ENCODE data around the gene LMO7.
"Not testable (repeated sequence)": the region's sequence is repeated elsewhere in the genome, so short reads cannot be mapped to it uniquely, and the experiment has no call there.

Gene LMO7

GRCh38 chr13:75779393-75779792 lies 143.3 kb downstream of the LMO7 start:
- WGBS, 2 experiments: 86 to 95% methylated on average over 1 to 2 of the region's 3 CpGs
- Histone ChIP-seq H3K36me3 (ENCODE audit: control insufficient read depth, insufficient read depth, low read length) (no peaks in the 10 kb centered on the region), H3K4me3 (ENCODE audit: insufficient read depth, low read depth, low read length) (no peak overlapping the region), H3K27ac (ENCODE audit: insufficient read depth, low read depth, low read length, poor library complexity, severe bottlenecking) (no peak overlapping the region), H3K27me3 (ENCODE audit: control insufficient read depth, insufficient read depth, low read length, poor library complexity, severe bottlenecking) (no peaks in the 10 kb centered on the region), H3K4me1 (ENCODE audit: control insufficient read depth, insufficient read depth, low read length) (no peaks in the 10 kb centered on the region), H3K9me3 (ENCODE audit: control insufficient read depth, low read length) (no peaks in the 10 kb centered on the region)

GRCh38 chr13:75780103-75780502 lies 144.0 kb downstream of the LMO7 start:
- WGBS, 2 experiments: 93 to 95% methylated on average over 5 of the region's 5 CpGs
- H3K9me3 ChIP-seq (ENCODE audit: control insufficient read depth, low read length); H3K4me1 ChIP-seq (ENCODE audit: control insufficient read depth, insufficient read depth, low read length); H3K36me3 ChIP-seq (ENCODE audit: control insufficient read depth, insufficient read depth, low read length); H3K27me3 ChIP-seq (ENCODE audit: control insufficient read depth, insufficient read depth, low read length, poor library complexity, severe bottlenecking); H3K27ac ChIP-seq (ENCODE audit: insufficient read depth, low read depth, low read length, poor library complexity, severe bottlenecking); H3K4me3 ChIP-seq (ENCODE audit: insufficient read depth, low read depth, low read length): not testable (repeated sequence)

GRCh38 chr13:75782985-75783384 lies 146.9 kb downstream of the LMO7 start:
- Histone ChIP-seq H3K4me3 (ENCODE audit: insufficient read depth, low read depth, low read length) (no peak overlapping the region), H3K9me3 (ENCODE audit: control insufficient read depth, low read length) (no peaks in the 10 kb centered on the region), H3K36me3 (ENCODE audit: control insufficient read depth, insufficient read depth, low read length) (no peaks in the 10 kb centered on the region), H3K27ac (ENCODE audit: insufficient read depth, low read depth, low read length, poor library complexity, severe bottlenecking) (no peak overlapping the region), H3K4me1 (ENCODE audit: control insufficient read depth, insufficient read depth, low read length) (no peaks in the 10 kb centered on the region), H3K27me3 (ENCODE audit: control insufficient read depth, insufficient read depth, low read length, poor library complexity, severe bottlenecking) (no peaks in the 10 kb centered on the region)
- 0% methylated on average over 1 of the region's 1 CpG for WGBS, 2 experiments

GRCh38 chr13:75784003-75784402 lies 147.9 kb downstream of the LMO7 start:
- Histone ChIP-seq H3K27me3 (ENCODE audit: control insufficient read depth, insufficient read depth, low read length, poor library complexity, severe bottlenecking) (no peaks in the 10 kb centered on the region), H3K27ac (ENCODE audit: insufficient read depth, low read depth, low read length, poor library complexity, severe bottlenecking) (no peak overlapping the region), H3K4me1 (ENCODE audit: control insufficient read depth, insufficient read depth, low read length) (no peaks in the 10 kb centered on the region), H3K4me3 (ENCODE audit: insufficient read depth, low read depth, low read length) (no peak overlapping the region), H3K36me3 (ENCODE audit: control insufficient read depth, insufficient read depth, low read length) (no peaks in the 10 kb centered on the region), H3K9me3 (ENCODE audit: control insufficient read depth, low read length) (no peaks in the 10 kb centered on the region)
- 90 to 100% methylated on average over 2 to 3 of the region's 3 CpGs for WGBS, 2 experiments

- no peak overlapping the region for H3K27ac ChIP-seq (ENCODE audit: insufficient read depth, low read depth, low read length, poor library complexity, severe bottlenecking)
- no peaks in the 10 kb centered on the region for H3K27me3 ChIP-seq (ENCODE audit: control insufficient read depth, insufficient read depth, low read length, poor library complexity, severe bottlenecking)
- no peaks in the 10 kb centered on the region for H3K4me1 ChIP-seq (ENCODE audit: control insufficient read depth, insufficient read depth, low read length)
Observed at GRCh38 chr13:75785130-75785529, 149.0 kb downstream of the LMO7 start.

GRCh38 chr13:75787249-75787928 lies 151.3 kb downstream of the LMO7 start:
- no peak overlapping the region for H3K4me3 ChIP-seq (ENCODE audit: insufficient read depth, low read depth, low read length)
- H3K9me3 ChIP-seq (ENCODE audit: control insufficient read depth, low read length): no peaks in the 10 kb centered on the region
- H3K27me3 ChIP-seq (ENCODE audit: control insufficient read depth, insufficient read depth, low read length, poor library complexity, severe bottlenecking): no peaks in the 10 kb centered on the region
- 85 to 92% methylated on average over 7 of the region's 7 CpGs for WGBS, 2 experiments
- no peak overlapping the region for H3K27ac ChIP-seq (ENCODE audit: insufficient read depth, low read depth, low read length, poor library complexity, severe bottlenecking)
- no peaks in the 10 kb centered on the region for H3K4me1 ChIP-seq (ENCODE audit: control insufficient read depth, insufficient read depth, low read length)
- no peaks in the 10 kb centered on the region for H3K36me3 ChIP-seq (ENCODE audit: control insufficient read depth, insufficient read depth, low read length)

More at GRCh38 chr13:75785130-75785529, 149.0 kb downstream of the LMO7 start:
- Histone ChIP-seq H3K4me3 (ENCODE audit: insufficient read depth, low read depth, low read length) (no peak overlapping the region), H3K36me3 (ENCODE audit: control insufficient read depth, insufficient read depth, low read length) (no peaks in the 10 kb centered on the region), H3K9me3 (ENCODE audit: control insufficient read depth, low read length) (no peaks in the 10 kb centered on the region)

GRCh38 chr13:75788481-75788981 lies 152.4 kb downstream of the LMO7 start:
- 95 to 96% methylated on average over 3 of the region's 3 CpGs for WGBS, 2 experiments
- Histone ChIP-seq H3K27me3 (ENCODE audit: control insufficient read depth, insufficient read depth, low read length, poor library complexity, severe bottlenecking) (no peaks in the 10 kb centered on the region), H3K4me3 (ENCODE audit: insufficient read depth, low read depth, low read length) (no peak overlapping the region), H3K27ac (ENCODE audit: insufficient read depth, low read depth, low read length, poor library complexity, severe bottlenecking) (no peak overlapping the region), H3K36me3 (ENCODE audit: control insufficient read depth, insufficient read depth, low read length) (no peaks in the 10 kb centered on the region), H3K9me3 (ENCODE audit: control insufficient read depth, low read length) (no peaks in the 10 kb centered on the region), H3K4me1 (ENCODE audit: control insufficient read depth, insufficient read depth, low read length) (no peaks in the 10 kb centered on the region)

GRCh38 chr13:75789451-75790197 lies 153.5 kb downstream of the LMO7 start:
- Histone ChIP-seq H3K4me3 (ENCODE audit: insufficient read depth, low read depth, low read length) (no peak overlapping the region), H3K4me1 (ENCODE audit: control insufficient read depth, insufficient read depth, low read length) (no peaks in the 10 kb centered on the region), H3K9me3 (ENCODE audit: control insufficient read depth, low read length) (no peaks in the 10 kb centered on the region), H3K27me3 (ENCODE audit: control insufficient read depth, insufficient read depth, low read length, poor library complexity, severe bottlenecking) (no peaks in the 10 kb centered on the region), H3K27ac (ENCODE audit: insufficient read depth, low read depth, low read length, poor library complexity, severe bottlenecking) (no peak overlapping the region), H3K36me3 (ENCODE audit: control insufficient read depth, insufficient read depth, low read length) (no peaks in the 10 kb centered on the region)
- 83% methylated on average over 9 of the region's 9 CpGs for WGBS, 2 experiments

- H3K9me3 ChIP-seq (ENCODE audit: control insufficient read depth, low read length): no peaks in the 10 kb centered on the region
- H3K4me3 ChIP-seq (ENCODE audit: insufficient read depth, low read depth, low read length): no peak overlapping the region
- H3K36me3 ChIP-seq (ENCODE audit: control insufficient read depth, insufficient read depth, low read length): no peaks in the 10 kb centered on the region
- no peak overlapping the region for H3K27ac ChIP-seq (ENCODE audit: insufficient read depth, low read depth, low read length, poor library complexity, severe bottlenecking)
- no peaks in the 10 kb centered on the region for H3K27me3 ChIP-seq (ENCODE audit: control insufficient read depth, insufficient read depth, low read length, poor library complexity, severe bottlenecking)
- WGBS, 2 experiments: 95 to 97% methylated on average over 4 of the region's 4 CpGs
- no peaks in the 10 kb centered on the region for H3K4me1 ChIP-seq (ENCODE audit: control insufficient read depth, insufficient read depth, low read length)
Observed at GRCh38 chr13:75790198-75790970, 154.3 kb downstream of the LMO7 start.
